ENCODE data around the gene PDSS2. TPM values are rescaled to one million over a fixed set of nuclear protein-coding genes. Genes with fewer than 3 reads are reported as not detected.

PDSS2 gene
- polyA plus RNA-seq, 1 experiment, result 11.6 TPM

DNA sequence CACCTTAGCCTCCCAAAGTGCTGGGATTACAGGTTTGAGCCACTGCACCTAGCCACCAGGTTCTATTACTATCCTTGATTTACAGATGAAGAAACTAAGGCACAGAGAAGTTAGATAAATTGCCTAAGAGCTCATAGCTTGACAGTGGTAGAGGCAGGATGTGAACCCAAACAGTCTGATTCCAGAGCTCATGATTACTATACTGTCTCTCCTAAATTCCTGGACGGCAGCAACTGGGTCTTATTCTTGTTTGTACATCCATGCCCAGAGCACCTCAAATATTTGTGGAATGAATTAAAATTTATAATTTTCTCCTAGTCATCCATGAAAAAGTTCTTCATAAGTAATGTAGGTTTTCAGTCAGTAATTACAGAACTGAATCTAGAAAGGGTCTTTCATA is 15.1 kb downstream of the PDSS2 start:
- no peaks in the 10 kb centered on the region for H3K27me3 ChIP-seq (ENCODE audit: control insufficient read depth, insufficient read depth, low read length)
- TF ChIP-seq, protein P1, sequence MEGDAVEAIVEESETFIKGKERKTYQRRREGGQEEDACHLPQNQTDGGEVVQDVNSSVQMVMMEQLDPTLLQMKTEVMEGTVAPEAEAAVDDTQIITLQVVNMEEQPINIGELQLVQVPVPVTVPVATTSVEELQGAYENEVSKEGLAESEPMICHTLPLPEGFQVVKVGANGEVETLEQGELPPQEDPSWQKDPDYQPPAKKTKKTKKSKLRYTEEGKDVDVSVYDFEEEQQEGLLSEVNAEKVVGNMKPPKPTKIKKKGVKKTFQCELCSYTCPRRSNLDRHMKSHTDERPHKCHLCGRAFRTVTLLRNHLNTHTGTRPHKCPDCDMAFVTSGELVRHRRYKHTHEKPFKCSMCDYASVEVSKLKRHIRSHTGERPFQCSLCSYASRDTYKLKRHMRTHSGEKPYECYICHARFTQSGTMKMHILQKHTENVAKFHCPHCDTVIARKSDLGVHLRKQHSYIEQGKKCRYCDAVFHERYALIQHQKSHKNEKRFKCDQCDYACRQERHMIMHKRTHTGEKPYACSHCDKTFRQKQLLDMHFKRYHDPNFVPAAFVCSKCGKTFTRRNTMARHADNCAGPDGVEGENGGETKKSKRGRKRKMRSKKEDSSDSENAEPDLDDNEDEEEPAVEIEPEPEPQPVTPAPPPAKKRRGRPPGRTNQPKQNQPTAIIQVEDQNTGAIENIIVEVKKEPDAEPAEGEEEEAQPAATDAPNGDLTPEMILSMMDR (IDR thresholded peaks at IDR 0.05; ENCODE audit: insufficient read depth, low read depth, low read length), result no peak
- ChIA-PET POLR2A (interaction anchor here (0.5 kb wide), 1 partner anchor 15 kb away, joined by 3 read pairs; the partner anchor contains the start of gene PDSS2), CTCF (interaction anchor here (1.3 to 1.5 kb wide), 2 partner anchors 15 to 260 kb away, joined by 4 read pairs; partner anchors contain the start of gene PDSS2)
- no peak overlapping the region for H3K4me3 ChIP-seq (ENCODE audit: low read depth, low read length)
- DNase-seq (ENCODE audit: low read depth), result no peak
- no peaks in the 10 kb centered on the region for H3K36me3 ChIP-seq (ENCODE audit: control insufficient read depth, insufficient read depth, low read length)

DNA sequence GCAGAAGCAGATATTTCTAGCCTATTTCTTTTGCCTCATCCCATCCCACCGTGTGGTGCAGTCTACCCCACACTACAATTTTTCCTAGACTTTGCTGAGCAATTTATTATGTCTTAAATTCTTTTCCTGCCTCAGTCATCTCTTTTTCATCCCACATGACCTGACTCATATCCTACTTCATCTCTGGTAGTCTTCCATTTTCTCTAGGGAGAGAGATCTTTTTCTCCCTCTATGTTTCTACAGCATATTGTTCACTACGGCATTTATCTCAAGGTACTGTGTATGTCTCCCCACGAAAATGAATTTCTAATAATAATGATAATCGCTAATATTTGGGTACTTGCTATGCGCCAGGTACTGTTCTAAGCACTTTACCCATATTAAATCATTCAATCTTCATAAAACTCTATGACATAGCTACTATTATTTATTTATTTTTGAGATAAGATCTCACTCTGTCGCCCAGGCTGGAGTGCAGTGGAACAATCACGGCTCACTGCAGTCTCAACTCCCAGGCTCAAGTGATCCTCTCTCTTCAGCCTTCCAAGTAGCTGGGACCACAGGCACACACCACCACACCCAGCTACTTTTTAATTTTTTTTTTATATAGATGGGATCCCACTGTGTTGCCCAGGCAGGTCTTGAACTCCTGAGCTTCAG is 15.6 kb downstream of the PDSS2 start:
- ChIA-PET POLR2A (no interaction called here), CTCF (interaction anchor here (1.3 to 1.5 kb wide), 2 partner anchors 16 to 261 kb away, joined by 4 read pairs; partner anchors contain the start of gene PDSS2)
- TF ChIP-seq, protein P1 (IDR thresholded peaks at IDR 0.05; ENCODE audit: insufficient read depth, low read depth, low read length), result no peak
- no peak overlapping the region for H3K4me3 ChIP-seq (ENCODE audit: low read depth, low read length)
- DNase-seq (ENCODE audit: low read depth), result no peak
- no peaks in the 10 kb centered on the region for H3K27me3 ChIP-seq (ENCODE audit: control insufficient read depth, insufficient read depth, low read length)
- H3K36me3 ChIP-seq (ENCODE audit: control insufficient read depth, insufficient read depth, low read length), result 0 out of 2 replicates have a peak, but pooled peaks cover 1% of the 10 kb centered on the region

DNA sequence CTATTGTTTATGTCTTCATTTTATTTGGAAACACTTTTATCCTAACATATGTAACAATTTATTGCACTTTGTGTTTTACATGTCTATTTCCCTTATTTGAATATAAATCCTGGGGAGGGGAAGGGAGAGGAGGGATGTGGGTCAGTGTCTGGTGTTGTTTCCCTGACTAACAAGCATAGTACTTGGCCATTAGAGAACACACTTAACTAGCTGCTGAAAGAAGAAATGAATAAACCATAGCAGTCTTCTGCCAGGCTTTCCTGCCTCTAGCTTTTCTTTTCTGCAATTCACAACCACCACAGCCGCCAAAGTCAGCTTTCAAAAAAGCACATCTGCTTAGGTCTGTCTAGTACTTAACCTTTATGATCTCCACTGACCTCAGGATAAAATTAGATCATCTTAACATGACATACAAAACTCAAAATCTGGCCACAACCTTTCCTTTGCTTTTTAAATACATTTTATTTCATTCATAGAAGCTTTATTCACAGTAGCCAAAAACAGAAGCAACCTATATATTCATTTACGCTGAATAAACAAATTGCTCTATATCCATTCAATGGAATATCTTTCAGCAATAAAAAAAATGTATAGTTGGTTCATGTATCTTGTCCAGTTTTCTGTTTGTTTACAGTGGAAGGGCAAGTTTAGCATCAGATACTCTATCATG is 16.3 kb downstream of the PDSS2 start:
- no peak overlapping the region for H3K4me3 ChIP-seq (ENCODE audit: low read depth, low read length)
- ChIA-PET POLR2A (no interaction called here), CTCF (no interaction called here)
- H3K27me3 ChIP-seq (ENCODE audit: control insufficient read depth, insufficient read depth, low read length), result no peaks in the 10 kb centered on the region
- H3K36me3 ChIP-seq (ENCODE audit: control insufficient read depth, insufficient read depth, low read length), result 0 out of 2 replicates have a peak, but pooled peaks cover 1% of the 10 kb centered on the region
- no peak for DNase-seq (ENCODE audit: low read depth)
- TF ChIP-seq, protein P1 (IDR thresholded peaks at IDR 0.05; ENCODE audit: insufficient read depth, low read depth, low read length), result no peak

DNA sequence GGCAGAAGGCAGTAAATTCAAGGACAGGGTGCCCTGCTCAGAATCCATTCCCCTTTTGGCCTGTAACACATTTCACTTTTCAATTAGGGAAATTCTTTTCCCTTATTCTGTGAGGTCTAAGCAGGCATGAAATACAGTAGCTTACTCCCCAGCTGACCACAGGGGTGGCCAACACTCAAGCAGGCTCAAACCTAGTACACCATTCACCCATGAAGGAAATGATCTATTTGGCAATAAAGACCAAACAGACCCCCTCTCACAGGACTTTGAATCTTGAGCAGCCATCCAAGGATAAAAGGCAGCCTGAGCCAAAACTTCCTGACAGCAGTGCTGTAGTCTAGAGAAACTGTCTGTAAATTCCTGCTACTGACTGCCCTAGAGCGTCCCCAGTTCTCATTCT is 17.7 kb downstream of the PDSS2 start:
- H3K36me3 ChIP-seq (ENCODE audit: control insufficient read depth, insufficient read depth, low read length), result 0 out of 2 replicates have a peak, but pooled peaks cover 1% of the 10 kb centered on the region
- TF ChIP-seq, protein P1 (IDR thresholded peaks at IDR 0.05; ENCODE audit: insufficient read depth, low read depth, low read length), result no peak
- no peaks in the 10 kb centered on the region for H3K27me3 ChIP-seq (ENCODE audit: control insufficient read depth, insufficient read depth, low read length)
- CTCF ChIA-PET, result interaction anchor here (1.0 kb wide), 1 partner anchor 33 kb away, joined by 3 read pairs; no protein-coding TSS in a partner anchor
- DNase-seq (ENCODE audit: low read depth), result no peak
- no peak overlapping the region for H3K4me3 ChIP-seq (ENCODE audit: low read depth, low read length)
- POLR2A ChIA-PET, result no interaction called here

DNA sequence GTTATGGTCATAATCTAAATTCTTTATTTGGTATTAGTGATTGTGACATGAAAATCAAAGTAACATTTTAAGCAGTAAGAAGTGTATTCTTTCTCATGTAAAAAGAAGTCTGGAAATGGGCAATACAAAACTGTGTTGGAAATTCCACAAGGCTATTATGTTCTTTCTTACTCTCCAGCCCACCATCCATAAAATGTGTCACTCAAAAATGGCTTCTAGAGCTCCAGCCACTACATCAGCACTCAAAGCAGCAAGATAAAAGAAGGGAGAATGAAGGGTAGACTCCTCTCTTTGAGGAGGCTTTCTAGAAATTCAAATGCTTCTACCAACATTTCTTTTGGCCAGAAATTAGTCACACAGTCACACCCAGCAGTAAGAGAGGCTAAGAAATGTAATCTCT is 18.4 kb downstream of the PDSS2 start:
- ChIA-PET CTCF (interaction anchor here (1.0 to 1.4 kb wide), 2 partner anchors 20 to 33 kb away, joined by 3 read pairs; no protein-coding TSS in a partner anchor), POLR2A (no interaction called here)
- TF ChIP-seq, protein P1 (IDR thresholded peaks at IDR 0.05; ENCODE audit: insufficient read depth, low read depth, low read length), result no peak
- H3K4me3 ChIP-seq (ENCODE audit: low read depth, low read length), result no peak overlapping the region
- H3K27me3 ChIP-seq (ENCODE audit: control insufficient read depth, insufficient read depth, low read length), result no peaks in the 10 kb centered on the region
- no peak for DNase-seq (ENCODE audit: low read depth)
- H3K36me3 ChIP-seq (ENCODE audit: control insufficient read depth, insufficient read depth, low read length), result 0 out of 2 replicates have a peak, but pooled peaks cover 1% of the 10 kb centered on the region

All from BJ (cell line).